GM19035 (cell line): Measurements from ENCODE around the gene FHIT.

Experiments used
- ATAC-seq: cut with Tn5 transposase; IDR thresholded peaks from one replicate; pipeline ENCODE4 v1.9.1; 2021; ENCODE audit not compliant: unreplicated experiment

The FHIT gene

DNA sequence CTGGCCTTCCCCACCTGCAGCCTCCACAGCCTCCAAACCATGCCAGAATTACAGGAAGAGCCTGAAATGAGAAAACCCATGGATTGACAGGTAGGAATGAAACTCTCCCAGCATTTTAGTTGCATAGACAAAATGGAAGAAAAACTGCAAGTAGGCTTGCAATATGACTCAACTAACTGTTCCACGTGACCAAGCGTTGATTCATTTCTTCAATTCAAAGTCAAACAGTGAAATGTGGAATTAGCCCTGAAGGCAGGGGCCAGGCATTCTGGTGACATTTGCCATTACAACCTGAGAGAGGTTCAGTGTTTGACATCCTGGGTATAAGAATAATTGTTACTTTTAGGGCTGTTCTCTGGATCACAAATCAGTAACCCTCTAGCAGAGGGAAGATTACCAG, 1525.0 kb downstream of the FHIT start:
- ATAC-seq: no peak

DNA sequence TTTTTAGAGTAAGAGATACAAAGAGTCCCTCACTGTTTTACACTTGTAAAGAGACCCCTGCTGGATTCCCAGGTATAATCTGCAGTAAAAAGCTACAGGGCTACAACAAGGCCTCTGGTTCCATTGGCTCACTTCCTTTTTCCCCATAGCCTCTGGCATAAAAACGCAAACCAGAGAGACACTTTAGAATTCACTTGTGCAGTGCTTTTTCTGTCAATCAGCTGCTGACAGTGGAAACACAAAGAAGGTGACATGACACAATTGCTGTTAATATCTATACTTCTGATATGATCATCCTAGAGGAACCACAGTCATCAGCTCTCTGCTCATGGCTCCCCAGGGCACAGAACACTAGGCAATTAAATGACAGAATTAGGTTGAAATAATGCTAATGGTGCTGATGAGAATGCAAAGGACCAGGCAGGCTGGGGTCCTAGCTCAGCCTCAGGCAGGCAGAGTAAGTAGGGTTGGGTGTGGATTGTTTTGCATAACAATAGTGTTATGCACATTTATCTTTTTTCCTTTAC, 1533.5 kb downstream of the FHIT start:
- ATAC-seq: no peak

DNA sequence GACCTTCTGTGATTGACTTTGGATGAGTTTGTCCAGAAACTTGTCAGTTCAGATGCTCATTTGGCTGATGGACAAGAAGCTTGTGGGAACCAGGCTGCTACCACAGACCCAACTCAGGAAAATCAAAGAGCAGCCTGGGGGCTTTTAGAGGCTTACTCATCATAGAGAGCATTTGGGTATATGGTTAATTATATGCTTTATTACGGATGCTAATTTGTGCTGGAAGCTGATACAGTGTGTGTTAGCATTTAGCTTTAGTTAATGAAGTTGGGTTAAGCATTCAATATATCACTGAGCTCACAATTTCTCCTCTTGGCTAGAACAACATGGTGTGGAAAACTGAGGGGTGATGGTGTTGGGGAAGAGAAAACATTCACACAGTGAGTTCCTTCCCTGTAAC, 1537.2 kb downstream of the FHIT start:
- ATAC-seq: no peak

DNA sequence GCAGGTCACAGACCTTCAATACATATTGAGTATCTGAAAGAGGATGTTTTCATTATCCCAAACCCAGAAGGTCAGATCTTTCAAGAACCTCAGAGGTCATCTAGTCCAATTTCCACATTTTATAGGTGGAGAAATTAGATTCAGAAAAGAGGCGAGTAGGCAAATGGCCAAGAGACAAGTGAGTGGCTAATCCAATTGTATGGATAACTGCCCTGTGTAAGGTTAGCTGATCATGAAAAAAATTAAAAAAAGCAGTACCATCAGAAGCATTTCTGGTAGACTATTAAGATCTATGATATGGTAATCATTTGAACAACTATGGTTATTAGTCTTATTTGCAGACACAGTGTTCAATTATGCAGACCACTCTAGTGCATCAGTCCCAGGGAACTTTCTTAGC, 1540.7 kb downstream of the FHIT start:
- ATAC-seq: no peak

DNA sequence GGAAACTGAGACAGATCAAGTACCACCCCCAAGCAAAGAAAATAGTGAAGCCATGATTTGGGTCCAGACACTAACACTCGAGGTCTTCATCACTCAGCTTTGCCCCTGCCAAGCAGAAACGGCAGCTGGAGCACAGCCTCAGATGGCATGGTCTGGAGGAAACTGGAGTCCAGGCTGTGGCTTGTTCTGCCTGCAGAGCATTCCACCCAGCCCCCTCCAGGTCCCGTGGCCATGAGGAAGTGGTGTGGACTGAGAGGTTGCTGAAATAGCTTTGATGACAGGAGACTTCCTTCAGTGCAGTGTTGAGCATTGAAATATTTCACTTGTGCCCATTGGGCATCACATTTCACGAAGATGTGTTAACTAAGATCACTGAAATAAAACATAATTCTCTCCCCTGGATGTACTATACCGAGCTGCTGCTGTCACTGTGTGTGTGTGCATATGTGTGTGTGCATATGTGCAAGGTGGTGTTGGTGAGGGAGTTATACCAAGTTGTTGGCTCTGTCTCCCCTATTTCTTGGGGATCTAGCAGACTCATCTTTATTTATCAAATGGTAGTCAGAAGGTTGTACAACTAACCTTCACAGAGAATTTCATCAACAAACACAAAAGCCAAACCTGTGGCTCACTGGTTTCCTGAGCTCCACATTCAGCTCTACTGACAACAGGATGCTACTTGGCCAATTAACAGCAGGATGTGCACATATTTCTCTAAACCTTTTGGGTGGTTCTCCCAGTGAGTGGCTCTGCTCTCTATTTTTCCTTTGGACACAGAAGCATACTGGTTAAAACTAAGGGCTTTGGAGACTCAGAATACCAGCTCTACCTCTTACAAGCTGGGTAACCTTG, 1541.3 kb downstream of the FHIT start:
- ATAC-seq: no peak

DNA sequence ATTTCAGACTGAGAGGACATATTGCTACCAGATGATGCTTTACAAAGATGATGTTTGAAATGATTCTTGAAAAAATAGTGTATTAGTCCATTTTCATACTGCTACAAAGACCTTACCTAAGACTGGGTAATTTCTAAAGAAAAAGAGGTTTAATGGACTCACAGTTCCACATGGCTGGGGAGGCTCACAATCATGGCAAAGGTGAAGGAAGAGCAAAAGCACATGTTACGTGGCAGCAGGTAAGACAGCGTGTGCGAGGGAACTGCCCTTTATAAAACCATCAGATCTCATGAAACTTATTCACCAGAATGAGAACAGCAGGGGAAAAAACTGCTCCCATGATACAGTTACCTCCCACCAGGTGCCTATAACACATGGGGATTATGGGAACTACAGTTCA, 1543.0 kb downstream of the FHIT start:
- no peak for ATAC-seq

DNA sequence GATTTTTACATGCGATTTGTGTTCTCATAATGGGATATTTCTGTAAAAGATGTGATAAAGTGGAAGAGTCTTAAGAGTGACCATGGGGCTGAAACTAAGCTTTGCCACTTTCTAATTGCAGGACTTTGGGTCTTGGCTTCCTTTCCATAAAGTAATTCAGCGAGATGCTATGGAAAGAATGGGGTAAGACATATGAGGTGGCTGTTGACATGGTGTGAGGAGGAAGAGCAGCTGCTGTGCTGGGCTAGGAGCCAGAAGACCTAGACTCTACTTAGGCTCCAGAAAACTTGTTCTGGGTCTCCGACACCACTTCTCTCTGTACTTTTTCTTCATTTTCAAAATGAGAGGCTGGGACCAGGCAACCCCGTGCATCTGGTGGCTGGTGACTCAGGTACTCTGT, 1547.0 kb downstream of the FHIT start:
- no peak for ATAC-seq

DNA sequence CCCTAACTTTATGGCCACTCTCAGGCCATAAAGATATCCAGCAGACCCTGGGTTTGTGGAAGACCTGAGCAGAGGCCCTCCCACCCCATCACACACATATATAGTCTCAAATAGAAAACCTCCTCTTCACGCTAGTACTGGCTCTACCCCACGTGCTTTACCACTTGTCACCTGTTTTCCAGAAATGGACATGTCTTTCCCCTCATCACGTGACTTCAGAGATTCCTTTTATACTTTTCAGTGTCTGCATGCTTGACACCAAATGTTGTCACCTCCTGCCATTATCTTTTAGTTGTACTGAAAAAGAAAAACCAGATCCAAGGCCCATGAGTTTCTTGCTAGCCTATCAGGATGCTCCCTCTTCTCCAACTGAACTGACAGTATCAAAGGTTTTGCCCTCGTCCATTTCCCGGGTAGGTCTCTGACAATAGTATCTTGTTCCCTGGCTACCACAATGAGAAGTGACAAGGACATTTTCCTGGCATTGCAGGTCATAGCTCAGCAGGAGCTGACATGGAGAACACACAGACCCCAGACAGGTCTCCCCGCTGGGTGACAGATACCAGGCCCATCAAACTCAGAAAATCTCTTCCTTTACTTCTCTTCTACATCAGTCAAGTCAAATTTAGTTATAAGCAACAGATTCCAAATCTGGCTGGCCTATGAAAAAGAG, 1551.5 kb downstream of the FHIT start:
- no peak for ATAC-seq
